GM21619 (cell line): ENCODE measurements around the gene OR4C15.

Experiments
- ATAC-seq: cut with Tn5 transposase; IDR thresholded peaks from one replicate; pipeline ENCODE4 v1.9.1; 2021; ENCODE audit not compliant: unreplicated experiment

Gene OR4C15

DNA sequence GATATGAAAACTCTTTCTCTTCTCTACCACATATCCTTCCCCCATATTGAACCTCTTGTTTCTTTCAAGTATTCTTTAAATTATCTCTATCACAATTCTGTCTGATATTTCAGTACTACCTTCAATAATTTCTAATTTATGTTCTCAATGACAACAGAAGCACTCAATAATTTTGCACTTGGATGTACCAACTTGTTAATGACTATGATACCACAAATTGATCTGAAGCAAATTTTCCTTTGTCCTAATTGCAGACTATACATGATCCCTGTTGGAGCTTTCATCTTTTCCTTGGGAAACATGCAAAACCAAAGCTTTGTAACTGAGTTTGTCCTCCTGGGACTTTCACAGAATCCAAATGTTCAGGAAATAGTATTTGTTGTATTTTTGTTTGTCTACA lies at the start of gene OR4C15:
Gene OR4C15, plus strand, starts transcription at position 301 of the 400 bp plus-strand sequence. Its CDS starts 0 bp downstream, at position 301.
- no peak for ATAC-seq

DNA sequence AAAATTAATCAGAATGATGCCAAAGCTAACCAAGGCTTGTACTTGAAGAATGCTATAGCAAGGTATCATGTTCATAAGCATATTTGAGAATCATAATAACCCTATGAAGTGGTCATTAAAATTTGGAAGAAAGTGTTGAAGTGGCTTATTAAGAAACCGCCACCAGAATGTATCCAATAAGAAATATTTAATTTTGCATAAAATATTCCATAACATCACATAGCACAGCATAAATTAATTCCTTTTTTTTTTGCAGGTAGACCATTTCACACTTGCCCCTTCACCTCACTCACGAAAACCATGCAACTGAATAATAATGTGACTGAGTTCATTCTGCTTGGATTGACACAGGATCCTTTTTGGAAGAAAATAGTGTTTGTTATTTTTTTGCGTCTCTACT lies 17.6 kb downstream of the OR4C15 start, which contains the start of gene OR4C16:
Gene OR4C16, plus strand, starts transcription at position 301 of the 400 bp plus-strand sequence. Its CDS starts 0 bp downstream, at position 301.
- ATAC-seq, result no peak

GRCh38 chr11:55572548-55572947 lies 18.3 kb downstream of the OR4C15 start:
- ATAC-seq, result no peak
